NK-92 treated with Interleukin-12 subunit alpha and Interleukin-12 subunit beta, amount 100 ng/mL, for 24 hours (cell line): Measurements from ENCODE around the gene STK26.
"Not testable (repeated sequence)": the region's sequence is repeated elsewhere in the genome, so short reads cannot be mapped to it uniquely, and the experiment has no call there.

Experiments
- DNase-seq: peaks from one replicate; lab custom pipeline; 2025; lab: John Stamatoyannopoulos, UW

Gene STK26

DNA sequence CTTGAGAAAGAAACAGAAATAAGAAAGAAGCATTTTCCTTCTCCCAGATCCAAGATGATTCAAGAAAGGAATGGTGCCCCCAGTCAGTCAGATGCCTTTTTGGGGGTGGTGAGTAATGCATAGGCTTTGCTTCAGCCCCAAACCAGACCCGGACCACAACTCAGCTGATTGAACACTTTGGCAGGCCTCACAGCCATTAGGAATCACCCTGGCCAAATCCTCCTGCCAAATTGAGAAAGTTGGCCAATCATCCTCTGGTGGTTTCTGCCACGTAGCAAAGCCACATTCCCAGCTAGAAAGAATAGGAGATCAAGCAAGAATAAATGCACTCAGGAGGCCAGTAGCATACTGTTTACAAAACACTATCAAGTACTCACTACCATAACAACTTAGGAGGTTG, 71.1 kb downstream of the STK26 start:
- no peak for DNase-seq

GRCh38 chrX:132098704-132099103, 75.6 kb downstream of the STK26 start:
- not testable (repeated sequence) for DNase-seq

- no peak for DNase-seq
Measured at GRCh38 chrX:132101206-132101605, 78.1 kb downstream of the STK26 start.

GRCh38 chrX:132101799-132102198, 78.7 kb downstream of the STK26 start:
- no peak for DNase-seq

- no peak for DNase-seq
Measured at GRCh38 chrX:132107291-132107690, 84.2 kb downstream of the STK26 start.

GRCh38 chrX:132114607-132115006, 91.5 kb downstream of the STK26 start:
- no peak for DNase-seq

GRCh38 chrX:132115792-132116191, 92.7 kb downstream of the STK26 start:
- DNase-seq: no peak

- no peak for DNase-seq
Measured at GRCh38 chrX:132118358-132118757, 95.3 kb downstream of the STK26 start.

- DNase-seq: no peak
Measured at GRCh38 chrX:132119283-132119682, 96.2 kb downstream of the STK26 start.

DNA sequence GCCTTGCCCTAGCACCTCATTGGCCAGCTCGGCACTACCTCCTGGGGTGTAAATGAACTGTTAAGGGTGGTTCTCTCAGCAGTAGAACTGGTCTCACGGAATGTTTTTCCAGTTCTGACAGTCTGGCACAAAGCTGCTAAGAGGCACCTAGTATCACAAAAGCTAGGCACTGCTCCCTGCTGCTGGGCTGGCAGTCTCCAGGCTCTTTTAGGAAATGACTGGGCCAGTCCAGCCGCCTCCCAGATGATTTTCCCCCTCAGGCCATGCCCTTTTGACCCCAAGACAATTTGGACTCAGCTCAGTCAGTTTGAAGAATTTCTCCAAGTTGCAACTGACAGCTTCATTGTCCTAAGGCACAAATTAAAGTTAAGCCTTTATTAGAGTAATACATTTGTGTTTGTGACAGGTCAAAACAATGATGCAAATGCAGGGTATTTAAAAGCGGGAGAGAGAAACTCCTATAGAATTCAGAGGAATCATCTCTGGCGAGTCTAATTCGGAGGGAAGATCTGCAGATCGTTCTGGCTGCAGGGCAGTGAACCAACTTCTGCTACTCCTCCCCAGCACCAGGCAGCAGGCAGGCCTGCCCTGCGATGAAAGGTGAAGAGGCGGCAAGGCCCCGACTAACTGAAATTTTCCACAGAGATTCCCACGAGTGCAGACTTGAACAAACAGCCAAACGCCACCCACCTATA, 96.9 kb downstream of the STK26 start:
- DNase-seq: no peak

DNA sequence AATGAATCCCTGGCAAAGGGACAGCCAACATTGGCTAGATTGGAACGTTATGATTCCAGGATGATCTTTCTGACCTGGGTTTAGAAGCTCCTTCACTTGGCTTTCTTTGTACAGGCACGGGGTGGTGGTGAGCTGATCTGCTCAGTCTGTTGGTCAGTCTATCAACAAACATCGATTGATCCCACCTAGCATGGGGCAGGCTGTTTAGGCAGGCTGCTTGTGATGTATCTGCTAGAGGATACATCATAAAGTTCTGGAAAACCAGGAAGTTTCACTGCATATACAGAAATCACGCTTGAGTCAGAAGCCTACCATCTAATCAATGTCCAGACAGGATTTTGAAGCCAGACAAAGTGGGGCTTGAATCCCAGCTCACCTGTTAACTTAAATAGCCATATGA, 97.8 kb downstream of the STK26 start:
- DNase-seq: no peak
